Adipocyte (in vitro differentiated cells): ENCODE measurements around the gene SUSD6.

Source experiments
- DNase-seq: peaks from one replicate; pipeline ENCODE4 v3.0.0-alpha.2; 2015; ENCODE audit warnings: low read depth
- H3K27me3 ChIP-seq: replicated peaks from 2 replicates; pipeline ENCODE4 v1.7.0; 2013; ENCODE audit warnings: mild to moderate bottlenecking, low read length, moderate library complexity; ENCODE audit not compliant: control insufficient read depth, insufficient read depth
- H3K36me3 ChIP-seq: 2 replicates; pipeline ENCODE4 v1.7.0; 2013; ENCODE audit warnings: low read length, mild to moderate bottlenecking, moderate library complexity; ENCODE audit not compliant: control insufficient read depth, insufficient read depth, severe bottlenecking
- H3K4me1 ChIP-seq: 2 replicates; pipeline ENCODE4 v1.7.0; 2013; ENCODE audit warnings: mild to moderate bottlenecking, low read length, moderate library complexity; ENCODE audit not compliant: control insufficient read depth, insufficient read depth
- H3K4me3 ChIP-seq: 2 replicates; pipeline ENCODE4 v1.7.0; 2013; ENCODE audit warnings: mild to moderate bottlenecking, low read length, moderate library complexity
- H3K9ac ChIP-seq: 2 replicates; pipeline ENCODE4 v1.7.0; 2013; ENCODE audit warnings: mild to moderate bottlenecking, low read length, moderate library complexity
- H3K9me3 ChIP-seq: 2 replicates; pipeline ENCODE4 v1.7.0; 2013; ENCODE audit warnings: mild to moderate bottlenecking, low read length, moderate library complexity; ENCODE audit not compliant: control insufficient read depth

Gene SUSD6

GRCh38 chr14:69688299-69688649 lies 76.9 kb downstream of the SUSD6 start:
- Histone ChIP-seq H3K9me3 (no peaks in the 10 kb centered on the region), H3K4me1 (peaks cover 44% of the 10 kb centered on the region), H3K27me3 (no peaks in the 10 kb centered on the region), H3K4me3 (no peak overlapping the region), H3K9ac (no peak overlapping the region), H3K36me3 (peaks cover 3% of the 10 kb centered on the region)
- no peak for DNase-seq

DNA sequence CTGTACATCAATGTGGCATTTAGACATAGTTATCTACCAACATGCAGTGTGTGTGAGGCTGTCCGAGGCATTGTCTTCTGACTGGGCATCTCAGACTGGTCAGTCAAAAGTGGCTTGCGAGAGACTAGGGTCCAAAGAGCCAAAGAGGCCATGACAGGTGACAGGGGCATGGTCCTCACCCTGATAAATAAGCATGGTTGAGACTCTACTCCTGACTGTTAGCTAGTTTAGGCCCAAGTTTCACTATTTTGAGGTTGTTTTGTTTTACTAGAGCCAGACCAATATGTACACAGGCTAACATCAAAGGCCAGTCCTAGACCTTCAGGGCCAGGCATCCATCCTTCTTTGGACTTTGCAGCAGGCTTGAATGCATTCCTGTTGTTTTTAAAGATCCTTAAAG lies 78.6 kb downstream of the SUSD6 start:
- Histone ChIP-seq H3K27me3 (no peaks in the 10 kb centered on the region), H3K9me3 (no peaks in the 10 kb centered on the region), H3K4me1 (peaks cover 44% of the 10 kb centered on the region), H3K36me3 (peaks cover 3% of the 10 kb centered on the region), H3K4me3 (no peak overlapping the region), H3K9ac (no peak overlapping the region)
- no peak for DNase-seq

DNA sequence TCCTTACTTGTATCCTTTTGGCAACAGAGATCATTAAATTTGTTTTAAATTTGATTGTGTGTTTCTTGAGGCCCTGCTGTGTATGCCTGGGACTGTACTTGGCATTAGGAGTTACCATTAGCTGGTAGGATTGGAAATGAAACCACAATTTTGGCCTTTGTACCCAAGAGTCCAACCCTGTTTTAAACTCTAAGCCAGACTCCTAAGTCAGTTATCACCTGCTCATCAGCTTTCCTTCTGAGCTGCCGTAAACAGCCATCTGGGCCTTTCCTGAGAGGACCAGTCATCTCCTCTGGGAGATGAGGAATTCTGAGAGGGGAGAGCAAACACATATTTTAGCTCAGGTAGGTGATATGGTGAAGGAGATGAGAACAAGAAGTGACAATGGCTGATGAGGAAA lies 81.2 kb downstream of the SUSD6 start:
- peaks cover 3% of the 10 kb centered on the region for H3K36me3 ChIP-seq
- H3K27me3 ChIP-seq, result no peaks in the 10 kb centered on the region
- no peaks in the 10 kb centered on the region for H3K9me3 ChIP-seq
- H3K4me3 ChIP-seq, result no peak overlapping the region
- no peak overlapping the region for H3K9ac ChIP-seq
- H3K4me1 ChIP-seq, result peaks cover 45% of the 10 kb centered on the region
- no peak for DNase-seq

GRCh38 chr14:69693145-69693544 lies 81.7 kb downstream of the SUSD6 start:
- peak overlapping the region; percentile 29 for H3K4me3 ChIP-seq
- H3K9ac ChIP-seq, result peak overlapping the region; percentile 56
- no peaks in the 10 kb centered on the region for H3K9me3 ChIP-seq
- H3K27me3 ChIP-seq, result no peaks in the 10 kb centered on the region
- peaks cover 45% of the 10 kb centered on the region for H3K4me1 ChIP-seq
- H3K36me3 ChIP-seq, result peaks cover 3% of the 10 kb centered on the region
- no peak for DNase-seq

DNA sequence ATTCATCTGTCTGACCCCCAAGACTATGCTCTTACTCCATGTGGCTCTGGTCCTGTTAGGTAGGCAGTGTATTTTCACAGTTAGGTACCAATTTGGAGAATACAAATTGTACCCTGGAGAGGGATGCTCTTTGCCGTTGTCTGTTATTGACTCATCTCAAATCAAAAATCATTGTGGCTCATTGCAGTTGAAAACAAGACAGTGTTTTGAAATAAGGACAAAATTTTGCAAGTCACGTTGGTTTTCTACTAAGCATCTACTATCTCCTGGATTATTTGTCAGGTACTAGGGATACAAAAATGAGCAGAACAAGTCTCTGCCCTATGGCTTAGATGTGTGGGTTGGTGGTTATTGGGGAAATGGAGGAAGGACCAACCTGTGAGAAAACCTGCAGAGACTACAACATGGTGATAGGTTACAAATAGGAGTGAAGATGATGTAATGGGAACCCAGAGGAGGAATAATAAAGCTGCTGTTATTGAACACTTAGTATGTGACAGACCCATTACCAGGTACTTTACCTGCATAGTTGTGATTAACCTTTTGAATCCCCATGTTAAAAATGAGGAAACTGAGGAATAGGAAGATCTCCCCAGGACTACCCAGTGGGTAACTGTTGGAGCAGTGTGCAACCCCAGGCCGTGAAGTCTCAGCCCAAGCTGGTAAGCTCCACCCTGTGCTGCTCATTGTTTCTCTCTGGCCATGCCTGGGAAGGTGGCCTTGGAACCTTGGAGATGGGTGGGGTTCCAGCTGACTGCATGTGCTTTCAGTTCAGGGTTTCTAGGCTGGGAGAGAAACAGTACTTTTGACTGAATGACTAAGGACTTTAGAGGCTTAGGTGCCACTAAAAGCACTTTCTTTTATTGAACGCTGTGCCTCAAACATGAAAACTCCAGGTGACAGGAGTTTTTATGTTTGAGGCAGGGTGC lies 82.7 kb downstream of the SUSD6 start:
- no peak for DNase-seq
- peak overlapping the region; percentile 56 for H3K9ac ChIP-seq
- H3K4me3 ChIP-seq, result peak overlapping the region; percentile 29
- no peaks in the 10 kb centered on the region for H3K9me3 ChIP-seq
- H3K36me3 ChIP-seq, result no peaks in the 10 kb centered on the region
- peaks cover 45% of the 10 kb centered on the region for H3K4me1 ChIP-seq
- H3K27me3 ChIP-seq, result no peaks in the 10 kb centered on the region

DNA sequence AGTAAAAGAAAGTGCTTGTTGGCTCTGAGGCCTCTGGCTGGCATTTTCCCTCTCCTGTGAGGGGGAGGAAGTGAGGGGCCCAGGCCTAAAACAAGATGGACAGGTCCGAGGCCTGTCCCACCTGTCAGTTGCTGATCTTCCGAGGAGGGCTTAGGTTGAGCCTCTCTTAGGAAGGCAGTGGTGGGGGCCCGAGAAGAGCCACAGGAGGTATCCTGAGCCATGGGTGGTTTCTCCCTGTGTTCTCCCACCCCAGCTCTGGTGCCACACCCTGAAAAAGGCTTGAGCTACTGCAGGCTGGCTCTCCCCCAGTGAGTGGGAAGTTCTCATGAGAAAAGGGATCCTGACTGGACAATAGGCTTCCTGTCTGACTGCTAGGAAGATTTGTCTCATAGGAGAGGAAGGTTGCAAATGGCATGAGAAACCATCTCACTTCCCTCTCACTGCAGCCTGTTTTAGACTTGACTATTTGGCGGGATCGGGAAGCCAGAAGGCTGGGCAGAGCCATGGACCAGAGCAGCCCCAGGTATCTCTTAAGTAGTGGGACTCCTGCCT lies 83.4 kb downstream of the SUSD6 start:
- Histone ChIP-seq H3K4me1 (peaks cover 45% of the 10 kb centered on the region), H3K4me3 (no peak overlapping the region), H3K36me3 (no peaks in the 10 kb centered on the region), H3K9ac (no peak overlapping the region), H3K27me3 (no peaks in the 10 kb centered on the region), H3K9me3 (no peaks in the 10 kb centered on the region)
- DNase-seq, result no peak

DNA sequence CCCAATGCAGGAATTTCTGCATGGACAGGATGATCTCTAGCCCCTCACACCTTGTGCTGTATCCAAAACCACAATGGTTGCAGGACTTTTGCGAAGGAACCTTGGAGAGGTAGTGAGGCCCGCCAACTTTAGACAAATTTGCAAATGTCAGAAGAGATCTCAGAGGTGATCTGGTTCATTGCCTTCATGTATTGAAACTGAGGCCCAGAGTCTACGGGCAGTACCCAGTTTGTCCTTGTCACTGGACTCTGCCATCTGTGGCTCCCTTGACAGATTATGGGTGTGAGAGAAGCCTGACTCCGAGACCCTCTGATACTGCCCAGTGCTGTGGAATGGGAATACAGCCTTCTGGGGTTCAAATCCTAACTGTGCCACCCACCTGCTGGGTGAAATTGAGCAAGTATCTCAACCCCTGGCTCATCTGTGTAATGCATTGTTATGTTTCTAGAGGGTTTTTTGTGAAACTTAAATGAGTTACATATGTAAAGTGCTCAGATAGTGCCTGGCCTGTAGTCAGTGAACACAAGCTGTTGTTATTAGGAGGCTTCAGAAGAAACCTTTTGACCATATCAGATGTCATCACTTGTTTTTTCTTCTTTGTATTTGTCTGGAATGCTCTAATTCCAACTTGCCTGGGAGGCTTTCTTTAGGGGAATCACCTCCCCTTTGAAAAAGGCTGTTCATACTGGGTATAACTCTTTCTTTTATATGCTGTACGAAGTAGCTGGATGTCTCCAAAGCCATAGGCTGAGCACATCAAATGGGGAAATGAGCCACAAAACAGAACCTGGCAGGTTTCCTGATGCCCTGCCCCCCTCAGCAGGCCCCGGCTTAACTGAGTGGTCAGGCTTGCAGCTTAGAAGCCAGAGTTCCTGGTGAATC lies 84.2 kb downstream of the SUSD6 start:
- peaks cover 48% of the 10 kb centered on the region for H3K4me1 ChIP-seq
- DNase-seq, result peak; percentile 65

DNA sequence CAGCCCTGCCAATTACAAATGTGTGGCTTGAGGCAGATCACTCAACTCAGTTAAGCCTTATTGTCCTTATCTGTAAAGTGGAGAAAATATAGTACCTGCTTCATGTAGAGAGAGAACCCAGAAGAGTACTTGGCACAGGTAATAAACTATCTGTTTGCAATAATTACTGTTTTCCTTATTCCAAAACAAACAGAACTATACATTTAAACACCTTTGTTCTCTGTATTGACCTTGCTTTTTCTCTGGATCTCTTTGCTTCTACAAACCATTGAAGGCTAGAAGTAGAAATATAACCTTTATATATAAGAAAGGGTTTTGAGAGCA lies 84.8 kb downstream of the SUSD6 start:
- H3K9ac ChIP-seq, result peak overlapping the region; percentile 15
- no peaks in the 10 kb centered on the region for H3K27me3 ChIP-seq
- H3K36me3 ChIP-seq, result no peaks in the 10 kb centered on the region
- no peak overlapping the region for H3K4me3 ChIP-seq
- H3K9me3 ChIP-seq, result no peaks in the 10 kb centered on the region
- no peak for DNase-seq
- H3K4me1 ChIP-seq, result peaks cover 54% of the 10 kb centered on the region

More for the DNA sequence above, 84.2 kb downstream of the SUSD6 start:
- Histone ChIP-seq H3K9ac (peak overlapping the region; percentile 15), H3K36me3 (no peaks in the 10 kb centered on the region), H3K4me3 (no peak overlapping the region), H3K9me3 (no peaks in the 10 kb centered on the region), H3K27me3 (no peaks in the 10 kb centered on the region)

DNA sequence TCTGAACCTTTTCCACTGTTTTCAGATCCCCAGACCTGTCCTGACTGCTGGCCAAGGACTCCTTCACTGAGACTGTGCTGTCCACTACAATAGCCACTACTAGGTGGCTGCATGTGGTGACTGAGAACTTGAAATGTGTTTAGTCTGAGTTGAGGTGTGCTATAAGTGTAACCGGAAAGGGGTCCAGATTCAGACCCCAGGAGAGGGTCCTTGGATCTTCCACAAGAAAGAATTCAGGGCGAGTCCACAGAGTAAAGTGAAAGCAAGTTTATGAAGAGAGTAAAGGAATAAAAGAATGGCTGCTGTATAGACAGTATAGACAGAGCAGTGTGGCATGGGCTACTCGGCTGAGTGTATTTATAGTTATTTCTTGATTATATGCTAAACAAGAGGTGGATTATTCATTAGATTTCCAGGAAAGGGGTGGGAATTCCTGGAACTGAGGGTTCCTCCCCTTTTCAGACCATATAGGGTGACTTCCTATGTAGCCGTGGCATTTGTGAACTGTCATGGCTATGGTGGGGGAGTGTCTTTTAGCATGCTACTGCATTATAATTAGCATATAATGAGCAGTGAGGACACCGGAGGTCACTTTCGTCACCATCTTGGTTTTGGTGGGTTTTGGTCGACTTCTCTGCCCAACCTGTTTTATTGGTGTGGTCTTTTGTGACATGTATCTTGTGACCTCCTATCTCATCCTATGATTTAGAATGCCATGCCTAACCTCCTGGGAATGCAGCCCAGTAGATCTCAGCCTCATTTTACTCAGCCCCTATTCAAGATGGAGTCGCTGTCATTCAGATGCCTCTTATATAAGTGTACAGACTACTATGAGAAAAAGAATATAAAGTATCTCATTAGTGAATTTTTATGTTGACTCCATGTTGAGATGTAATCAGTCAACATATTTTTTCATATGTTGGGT lies 85.5 kb downstream of the SUSD6 start:
- Histone ChIP-seq H3K36me3 (no peaks in the 10 kb centered on the region), H3K27me3 (no peaks in the 10 kb centered on the region), H3K9ac (no peak overlapping the region), H3K4me1 (peaks cover 59% of the 10 kb centered on the region), H3K9me3 (no peaks in the 10 kb centered on the region), H3K4me3 (no peak overlapping the region)
- no peak for DNase-seq

- H3K9me3 ChIP-seq, result no peaks in the 10 kb centered on the region
- H3K4me3 ChIP-seq, result no peak overlapping the region
- no peak overlapping the region for H3K9ac ChIP-seq
- no peaks in the 10 kb centered on the region for H3K27me3 ChIP-seq
- DNase-seq, result no peak
- H3K4me1 ChIP-seq, result peaks cover 49% of the 10 kb centered on the region
- peaks cover 3% of the 10 kb centered on the region for H3K36me3 ChIP-seq
These were observed 87.2 kb downstream of the SUSD6 start for GRCh38 chr14:69698572-69698971.
